Stomach (tissue), 9 donors: Measurements from ENCODE around the gene KRR1. TPM values are rescaled to one million over a fixed set of nuclear protein-coding genes. Genes with fewer than 3 reads are reported as not detected.

Experiments
- DNase-seq, 2 donors: peaks; one replicate each; pipeline versions ENCODE4 v3.0.0 to v3.0.0-alpha.2; 2013 to 2019
- H3K27ac ChIP-seq, 5 donors: fragments of 200-600 bp in 4 of 5; sonication (generic) in 4 of 5; one replicate each; pipeline ENCODE4 v1.5.1; 2013 to 2019; ENCODE audit warnings: mild to moderate bottlenecking in 1 of 5, moderate library complexity in 1 of 5
- H3K27me3 ChIP-seq, 3 donors: fragments of 200-600 bp; sonication (generic); one replicate each; pipeline ENCODE4 v1.5.1; 2017 to 2019; ENCODE audit warnings: mixed run types in 1 of 3
- H3K36me3 ChIP-seq, 4 donors: fragments of 200-600 bp; sonication (generic); 1 replicate in 3 of 4; 2 replicates in 1 of 4; pipeline ENCODE4 v1.5.1; 2016 to 2019
- H3K4me1 ChIP-seq, 4 donors: fragments of 200-600 bp; sonication (generic); one replicate each; pipeline ENCODE4 v1.5.1; 2016 to 2019
- H3K4me3 ChIP-seq, 4 donors: fragments of 200-600 bp; sonication (generic) in 3 of 4; one replicate each; pipeline ENCODE4 v1.5.1; 2016 to 2019; ENCODE audit warnings: mild to moderate bottlenecking in 1 of 4
- H3K9me3 ChIP-seq, 4 donors: fragments of 200-600 bp; sonication (generic); one replicate each; pipeline ENCODE4 v1.5.1; 2016 to 2019
- CTCF ChIP-seq, 7 experiments: fragments of 450-650 bp in 4 of 7; fragments of 200-600 bp in 3 of 7; sonication (generic) in 3 of 7; IDR thresholded peaks; one replicate each; pipeline ENCODE4 v1.5.1; 2016 to 2019; ENCODE audit warnings: antibody characterized with exemption in 7 of 7, control low read depth in 2 of 7, mild to moderate bottlenecking in 1 of 7
- EP300 ChIP-seq: sonication (generic); formaldehyde crosslinking; IDR thresholded peaks from one replicate; pipeline ENCODE4 v1.6.1; 2017; ENCODE audit warnings: antibody characterized with exemption
- POLR2A ChIP-seq, 4 donors: fragments of 450-650 bp; IDR thresholded peaks; one replicate each; pipeline ENCODE4 v1.6.1; 2016; ENCODE audit warnings: antibody characterized with exemption in 4 of 4, control low read depth in 2 of 4, mild to moderate bottlenecking in 1 of 4, moderate library complexity in 1 of 4
- POLR2AphosphoS5 ChIP-seq, 3 donors: sonication (generic); formaldehyde crosslinking; IDR thresholded peaks; one replicate each; pipeline ENCODE4 v1.6.1; 2016; ENCODE audit warnings: antibody characterized with exemption in 3 of 3
- WGBS, 5 donors: extraction: QIAGEN DNeasy Blood & Tissue Kit in 3 of 5; methylation state at CpG; one replicate each; pipeline versions ENCODE4 v1.1.5 to v1.1.7; 2013 to 2018; 5-methylcytosine and 5-hydroxymethylcytosine counted together
- intact Hi-C: fragments of 100-400 bp; cut with DNase I; formaldehyde crosslinking; loops from one replicate; pipeline ENCODE4 v1.15.1; 2023; ENCODE audit warnings: low total_unique reads
- polyA plus RNA-seq, 3 donors: library from polyadenylated mRNA; stranded (reverse); fragments of 200-250 nt; gene quantifications; one replicate each; pipeline ENCODE4 v1.2.3, GENCODE V29; 2013
- total RNA-seq, 5 donors: library from RNA; depleted of rRNA; stranded (reverse); fragments of >200 nt; gene quantifications; one replicate each; pipeline versions ENCODE4 v1.1.0 to v1.2.3, GENCODE V29; 2014 to 2016
- donor health status: healthy with polysubstance abuse.
- donor health status: Bipolar disorder and iron deficiency.
- donor health status: healthy.

Gene KRR1
- total and polyA plus RNA-seq, 8 donors = 7.2 to 45.5 (median 13.0) TPM

- DNase-seq = no peak
- Histone ChIP-seq H3K9me3 (no peaks in the 10 kb centered on the region), H3K27ac (no peak overlapping the region), H3K4me1 (peaks cover 8 to 43% (median 28%) of the 10 kb centered on the region in 4 donors), H3K27me3 (no peaks in the 10 kb centered on the region), H3K36me3 (peaks cover 0 to 39% (median 34%) of the 10 kb centered on the region in 4 donors), H3K4me3 (no peak overlapping the region)
- 70 to 79% (median 78%) methylated on average over 2 of the region's 2 CpGs for WGBS, 5 donors
- TF ChIP-seq EP300 (no peak), POLR2A (IDR thresholded peaks at IDR 0.05) (no peak), POLR2AphosphoS5 (IDR thresholded peaks at IDR 0.05) (no peak), CTCF (IDR thresholded peaks at IDR 0.05) (no peak)
- intact Hi-C loops = loop anchor here (10.0 kb wide), 1 partner anchor 173 kb away; the partner anchor contains the start of genes CAPS2 and GLIPR1L1
Observed at GRCh38 chr12:75508159-75508558, 3.2 kb downstream of the KRR1 start.

- no peak overlapping the region for H3K27ac ChIP-seq
- no peak overlapping the region for H3K4me3 ChIP-seq
- no peak for DNase-seq
- no peak for TF ChIP-seq POLR2AphosphoS5 (IDR thresholded peaks at IDR 0.05)
- no peak for TF ChIP-seq EP300
- no peak for TF ChIP-seq CTCF (IDR thresholded peaks at IDR 0.05)
- TF ChIP-seq POLR2A (IDR thresholded peaks at IDR 0.05) = no peak
- H3K9me3 ChIP-seq = no peaks in the 10 kb centered on the region
- intact Hi-C loops = loop anchor here (10.0 kb wide), 1 partner anchor 172 kb away; the partner anchor contains the start of genes CAPS2 and GLIPR1L1
- 84 to 91% (median 89%) methylated on average over 2 of the region's 2 CpGs for WGBS, 5 donors
- no peaks in the 10 kb centered on the region for H3K27me3 ChIP-seq
- peaks cover 8 to 43% (median 28%) of the 10 kb centered on the region in 4 donors for H3K4me1 ChIP-seq
- H3K36me3 ChIP-seq = peaks cover 3 to 50% (median 45%) of the 10 kb centered on the region in 4 donors
Observed at GRCh38 chr12:75507086-75507485, 4.3 kb downstream of the KRR1 start.

- Histone ChIP-seq H3K4me1 (peaks cover 8 to 37% (median 23%) of the 10 kb centered on the region in 4 donors), H3K27ac (no peak overlapping the region), H3K9me3 (no peaks in the 10 kb centered on the region), H3K36me3 (peaks cover 16 to 62% (median 58%) of the 10 kb centered on the region in 4 donors), H3K4me3 (no peak overlapping the region), H3K27me3 (no peaks in the 10 kb centered on the region)
- intact Hi-C loops = loop anchor here (10.0 kb wide), 1 partner anchor 171 kb away; the partner anchor contains the start of genes CAPS2 and GLIPR1L1
- WGBS, 5 donors = 53 to 68% (median 64%) methylated on average over 2 of the region's 2 CpGs
- peak in 1 of 2 donors; percentile 42 for DNase-seq
- TF ChIP-seq CTCF (IDR thresholded peaks at IDR 0.05) (peak in 4 of 7 experiments; percentile 15 to 49 (median 30)), POLR2AphosphoS5 (IDR thresholded peaks at IDR 0.05) (no peak)
Observed at GRCh38 chr12:75505706-75506312, 5.6 kb downstream of the KRR1 start.

- no peak overlapping the region for H3K27ac ChIP-seq
- peaks cover 26 to 82% (median 77%) of the 10 kb centered on the region in 4 donors for H3K36me3 ChIP-seq
- no peak overlapping the region for H3K4me3 ChIP-seq
- 74 to 87% (median 84%) methylated on average over 3 of the region's 3 CpGs for WGBS, 5 donors
- H3K4me1 ChIP-seq = peaks cover 0 to 17% (median 6%) of the 10 kb centered on the region in 4 donors
- no peak for DNase-seq
- no peak for TF ChIP-seq EP300
- TF ChIP-seq POLR2AphosphoS5 (IDR thresholded peaks at IDR 0.05) = no peak
- TF ChIP-seq POLR2A (IDR thresholded peaks at IDR 0.05) = no peak
- TF ChIP-seq CTCF (IDR thresholded peaks at IDR 0.05) = no peak
- H3K27me3 ChIP-seq = no peaks in the 10 kb centered on the region
- intact Hi-C loops = loop anchor here (10.0 kb wide), 1 partner anchor 169 kb away; the partner anchor contains the start of genes CAPS2 and GLIPR1L1
- H3K9me3 ChIP-seq = no peaks in the 10 kb centered on the region
Observed at GRCh38 chr12:75503866-75504265, 7.5 kb downstream of the KRR1 start.
